Measurements from ENCODE around the gene CEP350.

CEP350 gene, protein sequence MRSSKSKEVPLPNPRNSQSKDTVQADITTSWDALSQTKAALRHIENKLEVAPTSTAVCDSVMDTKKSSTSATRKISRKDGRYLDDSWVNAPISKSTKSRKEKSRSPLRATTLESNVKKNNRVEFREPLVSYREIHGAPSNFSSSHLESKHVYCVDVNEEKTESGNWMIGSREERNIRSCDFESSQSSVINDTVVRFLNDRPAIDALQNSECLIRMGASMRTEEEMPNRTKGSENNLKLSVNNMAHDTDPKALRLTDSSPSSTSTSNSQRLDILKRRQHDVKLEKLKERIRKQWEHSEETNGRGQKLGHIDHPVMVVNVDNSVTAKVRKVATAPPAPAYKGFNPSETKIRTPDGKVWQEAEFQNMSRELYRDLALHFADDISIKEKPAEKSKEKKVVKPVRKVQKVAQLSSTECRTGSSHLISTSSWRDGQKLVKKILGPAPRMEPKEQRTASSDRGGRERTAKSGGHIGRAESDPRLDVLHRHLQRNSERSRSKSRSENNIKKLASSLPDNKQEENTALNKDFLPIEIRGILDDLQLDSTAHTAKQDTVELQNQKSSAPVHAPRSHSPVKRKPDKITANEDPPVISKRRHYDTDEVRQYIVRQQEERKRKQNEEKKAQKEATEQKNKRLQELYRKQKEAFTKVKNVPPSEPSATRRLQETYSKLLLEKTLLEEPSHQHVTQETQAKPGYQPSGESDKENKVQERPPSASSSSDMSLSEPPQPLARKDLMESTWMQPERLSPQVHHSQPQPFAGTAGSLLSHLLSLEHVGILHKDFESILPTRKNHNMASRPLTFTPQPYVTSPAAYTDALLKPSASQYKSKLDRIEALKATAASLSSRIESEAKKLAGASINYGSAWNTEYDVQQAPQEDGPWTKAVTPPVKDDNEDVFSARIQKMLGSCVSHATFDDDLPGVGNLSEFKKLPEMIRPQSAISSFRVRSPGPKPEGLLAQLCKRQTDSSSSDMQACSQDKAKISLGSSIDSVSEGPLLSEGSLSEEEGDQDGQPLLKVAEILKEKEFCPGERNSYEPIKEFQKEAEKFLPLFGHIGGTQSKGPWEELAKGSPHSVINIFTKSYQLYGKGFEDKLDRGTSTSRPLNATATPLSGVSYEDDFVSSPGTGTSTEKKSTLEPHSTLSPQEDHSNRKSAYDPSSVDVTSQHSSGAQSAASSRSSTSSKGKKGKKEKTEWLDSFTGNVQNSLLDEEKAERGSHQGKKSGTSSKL (N-terminal part only)

DNA sequence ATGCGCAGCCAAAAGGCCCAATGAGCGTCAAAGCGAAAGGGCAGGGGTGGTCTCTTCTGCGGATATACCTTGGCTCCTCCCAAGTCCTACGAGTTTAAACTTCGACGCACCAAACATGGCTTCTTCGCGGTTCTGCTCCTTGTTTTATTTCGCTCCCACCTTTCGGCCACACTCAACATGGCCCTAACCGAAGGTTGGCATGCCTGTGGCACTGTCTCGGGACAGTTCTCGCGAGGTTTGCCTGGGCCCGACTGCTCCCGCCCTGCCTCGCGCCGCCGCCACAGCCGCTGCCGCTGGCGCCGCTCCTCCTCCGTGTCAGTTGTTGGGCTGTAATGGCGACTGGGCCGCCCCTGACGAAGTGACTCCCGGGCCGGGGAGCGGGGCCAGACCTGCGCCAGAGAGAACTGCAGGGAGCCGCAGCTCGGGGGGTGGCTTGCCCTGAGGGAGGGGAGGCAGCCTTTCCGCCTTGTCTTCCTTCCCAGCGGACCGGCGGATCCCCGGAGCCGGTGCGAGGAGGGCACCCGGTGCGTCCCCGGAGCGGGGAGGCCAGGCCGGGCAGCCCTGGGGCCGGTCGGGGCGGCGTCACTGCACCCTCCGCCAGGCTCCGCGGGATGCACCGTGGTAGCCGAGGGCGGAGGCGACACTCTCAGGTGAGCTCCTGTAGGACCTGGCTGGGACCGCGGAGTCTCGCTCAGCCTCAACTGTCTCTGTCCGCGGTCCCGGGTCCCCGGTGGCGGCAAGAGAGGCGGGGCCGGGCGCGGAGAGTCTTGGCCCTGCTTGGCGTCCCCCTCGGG lies at the start of gene CEP350:
Gene CEP350, plus strand, starts transcription at position 318 of the 794 bp plus-strand sequence. CDS start 31,372 bp downstream, outside the sequence.
- peak; percentile 95 to 98 (median 96) for DNase-seq (ENCODE audit: low read depth in 3 of 3)

DNA sequence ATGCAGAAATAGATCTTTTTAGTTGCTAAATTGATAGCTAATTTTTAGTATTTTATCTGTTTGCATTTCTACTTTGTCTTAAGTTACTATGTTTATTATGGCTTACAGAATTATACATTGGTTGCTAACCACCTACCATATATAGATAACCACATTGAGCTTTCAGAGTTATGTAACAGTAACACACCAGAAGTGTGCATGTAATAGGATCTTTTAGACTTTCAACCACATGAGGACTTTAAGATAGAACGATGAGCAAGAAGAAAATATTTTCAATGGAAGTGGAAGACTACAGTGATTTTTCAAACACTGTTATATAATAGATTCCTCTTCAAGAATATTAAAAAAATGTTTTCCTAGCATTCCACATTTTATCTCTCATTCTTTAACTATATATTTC lies 43.7 kb upstream of the CEP350 start:
- no peak for DNase-seq (ENCODE audit: low read depth in 3 of 3)

DNA sequence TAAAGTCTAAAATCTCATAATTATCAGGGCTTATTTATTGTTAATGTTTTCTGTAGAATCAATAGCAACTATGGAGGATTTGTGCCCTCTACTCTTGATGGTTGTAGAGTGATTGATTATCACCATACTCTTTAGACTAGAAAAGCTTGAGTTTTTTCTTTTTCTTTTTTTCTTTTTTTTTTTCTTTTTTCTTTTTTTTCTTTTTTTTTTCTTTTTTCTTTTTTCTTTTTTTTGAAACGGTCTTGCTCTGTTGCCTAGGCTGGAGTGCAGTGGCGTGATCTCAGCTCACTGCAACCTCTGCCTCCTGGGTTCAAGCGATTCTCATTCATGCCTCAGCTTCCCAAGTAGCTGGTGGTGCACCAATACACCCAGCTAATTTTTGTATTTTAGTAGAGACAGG lies 42.8 kb upstream of the CEP350 start:
- no peak for DNase-seq (ENCODE audit: low read depth in 3 of 3)

DNA sequence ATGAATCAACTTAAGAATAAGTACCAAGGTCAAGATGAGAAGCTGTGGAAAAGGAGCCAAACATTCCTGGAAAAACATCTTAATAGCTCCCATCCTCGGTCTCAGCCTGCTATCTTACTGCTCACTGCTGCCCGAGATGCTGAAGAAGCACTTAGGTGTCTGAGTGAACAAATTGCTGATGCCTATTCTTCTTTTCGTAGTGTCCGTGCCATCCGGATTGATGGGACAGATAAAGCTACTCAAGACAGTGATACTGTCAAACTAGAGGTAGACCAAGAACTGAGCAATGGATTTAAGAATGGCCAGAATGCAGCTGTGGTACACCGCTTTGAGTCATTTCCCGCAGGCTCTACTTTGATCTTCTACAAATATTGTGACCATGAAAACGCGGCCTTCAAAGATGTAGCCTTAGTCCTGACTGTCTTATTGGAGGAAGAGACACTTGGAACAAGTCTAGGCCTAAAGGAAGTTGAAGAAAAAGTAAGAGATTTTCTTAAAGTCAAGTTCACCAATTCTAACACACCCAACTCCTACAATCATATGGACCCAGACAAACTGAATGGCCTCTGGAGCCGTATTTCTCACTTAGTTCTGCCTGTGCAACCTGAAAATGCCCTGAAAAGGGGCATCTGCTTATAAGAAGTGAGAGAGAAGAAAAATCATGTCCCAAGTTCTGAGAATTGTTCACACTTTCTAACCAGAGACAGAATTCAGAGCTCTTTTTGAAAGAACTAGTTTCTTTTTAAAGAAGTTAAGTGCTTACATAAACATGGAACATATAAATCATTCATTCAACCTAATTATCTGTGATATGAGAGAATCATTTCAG lies 36.8 kb upstream of the CEP350 start:
- DNase-seq (ENCODE audit: low read depth in 3 of 3): no peak

DNA sequence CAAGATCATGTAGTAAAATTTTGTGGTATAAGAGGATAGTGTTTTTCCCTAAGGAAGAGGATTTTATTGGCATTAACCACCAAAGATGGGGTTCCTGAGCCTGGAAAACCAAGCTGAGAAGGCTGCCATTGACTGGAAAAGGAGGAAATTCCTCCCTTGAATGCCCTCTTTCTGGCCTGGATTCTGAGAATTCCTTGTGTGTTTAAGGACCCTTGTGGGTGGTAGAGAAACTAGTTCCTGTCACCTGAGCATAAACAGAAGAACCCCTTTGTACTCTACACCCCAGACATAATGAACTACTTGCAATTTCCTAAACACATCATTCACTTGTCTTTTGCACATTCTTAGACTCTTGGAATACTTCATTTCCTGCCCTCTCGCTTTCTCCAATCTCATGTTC lies 33.1 kb upstream of the CEP350 start:
- no peak for DNase-seq (ENCODE audit: low read depth in 3 of 3)

DNA sequence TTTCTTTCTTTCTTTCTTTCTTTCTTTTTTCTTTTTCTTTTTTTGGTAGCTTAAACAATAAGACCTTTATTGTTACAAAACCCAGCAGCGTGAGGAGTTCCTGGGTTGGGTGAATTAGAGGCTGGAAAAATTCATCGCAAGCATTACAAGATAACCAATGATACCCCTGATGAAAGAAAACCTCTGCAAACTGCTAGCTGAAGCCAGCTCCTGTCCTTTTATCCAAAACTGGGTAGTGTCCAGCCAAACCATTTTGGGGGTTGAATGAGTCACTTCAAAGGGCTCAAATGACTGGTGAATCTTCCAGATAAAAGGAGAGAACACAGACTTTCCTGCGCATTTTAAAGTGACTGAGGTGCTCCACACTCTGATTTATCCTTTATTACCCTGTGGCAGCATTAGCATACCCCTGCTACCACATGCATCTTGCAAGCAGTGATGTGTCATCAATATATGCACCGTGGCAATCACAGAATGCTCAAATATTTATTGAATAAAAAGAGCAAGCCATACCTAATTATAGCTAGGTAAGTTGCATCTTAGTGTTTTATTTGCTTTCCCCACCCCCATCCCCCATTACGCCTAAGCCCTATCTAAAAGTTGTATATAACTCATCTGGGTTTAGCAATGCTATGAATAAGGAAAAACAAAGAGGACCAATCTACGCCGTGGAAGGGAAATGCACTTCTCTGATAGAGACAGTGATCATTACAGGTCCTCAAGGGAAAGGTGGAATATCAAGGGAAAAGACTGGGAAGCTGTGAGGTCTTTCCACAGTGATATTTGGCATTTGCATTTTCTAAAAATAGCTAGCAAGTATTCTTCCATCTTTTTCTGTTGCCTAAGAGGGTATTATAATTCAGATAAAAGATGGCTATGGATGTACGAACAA lies 32.4 kb upstream of the CEP350 start:
- no peak for DNase-seq (ENCODE audit: low read depth in 3 of 3)

DNA sequence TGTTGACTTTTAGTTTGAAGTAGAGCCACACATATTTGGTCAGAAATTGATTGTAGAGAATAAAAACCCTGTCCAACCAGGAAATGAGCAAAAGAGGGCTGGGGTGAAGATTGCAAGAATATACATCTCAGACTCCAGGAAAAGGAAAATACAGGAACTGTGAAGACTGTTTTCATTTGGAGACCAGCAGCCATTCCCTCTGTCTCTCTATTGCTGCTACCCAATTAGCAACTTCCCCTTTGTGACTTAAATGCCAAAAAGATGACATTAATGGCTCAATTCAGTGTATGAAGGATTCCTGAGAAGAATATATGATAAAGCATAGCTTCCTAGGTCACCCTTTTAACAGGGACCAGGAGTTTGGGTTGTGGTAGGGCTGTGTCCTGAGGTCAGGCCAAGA lies 31.6 kb upstream of the CEP350 start:
- DNase-seq (ENCODE audit: low read depth in 3 of 3): no peak

DNA sequence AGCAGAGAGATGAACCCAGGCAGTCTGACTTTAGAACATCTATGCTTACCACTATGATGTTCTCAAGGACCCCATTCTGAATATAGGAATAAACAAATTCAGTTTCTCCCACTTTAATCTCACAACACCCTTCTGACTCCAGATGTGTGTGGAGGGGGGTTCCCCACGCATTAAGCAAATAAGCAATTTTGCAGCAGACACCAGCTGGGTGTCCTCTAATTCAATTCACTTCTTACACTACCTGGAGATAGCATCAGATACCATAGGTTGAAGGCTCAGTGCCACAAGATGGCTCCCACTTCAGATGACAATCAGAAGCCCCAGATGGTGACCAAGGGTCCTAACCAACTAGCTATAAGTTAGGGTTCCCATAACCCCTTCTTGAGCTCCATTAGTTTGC lies 30.3 kb upstream of the CEP350 start:
- no peak for DNase-seq (ENCODE audit: low read depth in 3 of 3)

DNA sequence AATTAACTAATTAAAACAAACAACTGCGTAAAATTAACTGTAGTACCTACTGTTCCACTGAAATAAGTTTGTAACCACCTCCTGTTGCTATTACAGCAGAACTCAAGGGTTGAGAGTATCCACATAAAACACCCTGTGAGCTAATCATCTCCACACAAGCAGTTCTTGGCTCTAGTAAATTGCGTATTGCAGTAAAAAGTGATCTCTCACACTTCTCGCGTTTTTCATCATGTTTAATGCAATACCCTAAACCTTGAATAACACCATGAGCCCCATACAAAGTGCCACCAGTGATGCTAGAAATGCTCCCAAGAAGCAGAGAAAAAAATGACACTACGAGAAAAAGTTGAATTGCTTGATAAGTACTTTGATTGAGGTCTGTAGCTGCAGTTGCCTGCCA lies 29.3 kb upstream of the CEP350 start:
- no peak for DNase-seq (ENCODE audit: low read depth in 3 of 3)

DNA sequence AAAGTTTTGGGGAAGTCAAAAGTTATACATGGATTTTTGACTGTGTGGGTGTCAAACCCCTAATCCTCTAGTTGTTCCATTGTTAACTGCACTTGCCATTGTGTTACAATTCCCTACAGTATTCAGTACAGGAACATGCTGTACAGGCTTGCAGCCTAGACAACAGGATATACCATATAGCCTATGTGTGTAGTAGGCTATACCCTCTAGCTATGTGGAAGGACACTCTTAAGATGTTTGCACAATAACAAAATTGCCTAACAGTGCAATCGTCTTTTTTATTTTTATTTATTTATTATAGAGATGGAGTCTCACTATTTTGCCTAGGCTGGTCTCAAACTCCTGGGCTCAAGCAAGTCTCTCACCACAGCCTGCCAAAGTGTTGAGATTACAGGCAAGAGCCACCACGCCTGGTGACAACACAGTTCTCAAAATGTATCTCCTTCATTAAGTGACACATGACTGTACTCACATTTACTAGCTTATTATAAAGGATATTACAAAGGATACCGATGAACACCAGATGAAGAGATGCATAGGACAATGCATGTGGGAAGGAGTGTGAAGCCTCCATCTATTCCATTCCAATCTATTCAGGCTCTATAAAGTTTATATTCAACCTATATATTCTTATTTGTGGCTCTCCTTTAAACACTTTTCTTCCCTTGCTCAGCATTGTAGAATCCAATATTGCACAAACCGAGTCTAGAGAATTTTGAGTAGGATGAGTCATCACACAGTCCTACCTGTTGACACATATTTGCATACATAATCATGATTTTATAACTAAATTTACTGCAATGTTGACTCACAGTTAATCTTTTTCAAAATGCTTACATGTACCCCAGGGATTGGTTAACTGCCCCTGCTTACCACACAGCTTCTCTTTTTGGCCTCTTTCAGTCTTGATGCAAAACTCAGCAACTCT lies 28.4 kb upstream of the CEP350 start:
- no peak for DNase-seq (ENCODE audit: low read depth in 3 of 3)

DNA sequence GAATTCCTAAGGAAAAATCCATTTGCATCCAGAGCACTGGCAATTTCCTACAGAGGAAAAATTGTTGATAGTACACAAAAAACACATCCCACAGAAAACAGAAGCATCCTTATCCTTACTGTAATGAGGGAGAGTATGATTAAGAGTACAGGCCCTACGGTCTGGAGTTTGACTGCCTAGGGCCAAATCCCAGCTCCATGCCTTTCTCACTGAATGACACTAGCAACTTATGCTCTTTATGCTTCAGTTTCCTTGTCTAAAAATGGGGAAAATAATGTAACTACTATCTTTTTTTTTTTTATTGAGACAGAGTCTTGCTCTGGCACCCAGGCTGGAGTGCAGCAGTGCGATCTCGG lies 27.8 kb upstream of the CEP350 start:
- DNase-seq (ENCODE audit: low read depth in 3 of 3): no peak

DNA sequence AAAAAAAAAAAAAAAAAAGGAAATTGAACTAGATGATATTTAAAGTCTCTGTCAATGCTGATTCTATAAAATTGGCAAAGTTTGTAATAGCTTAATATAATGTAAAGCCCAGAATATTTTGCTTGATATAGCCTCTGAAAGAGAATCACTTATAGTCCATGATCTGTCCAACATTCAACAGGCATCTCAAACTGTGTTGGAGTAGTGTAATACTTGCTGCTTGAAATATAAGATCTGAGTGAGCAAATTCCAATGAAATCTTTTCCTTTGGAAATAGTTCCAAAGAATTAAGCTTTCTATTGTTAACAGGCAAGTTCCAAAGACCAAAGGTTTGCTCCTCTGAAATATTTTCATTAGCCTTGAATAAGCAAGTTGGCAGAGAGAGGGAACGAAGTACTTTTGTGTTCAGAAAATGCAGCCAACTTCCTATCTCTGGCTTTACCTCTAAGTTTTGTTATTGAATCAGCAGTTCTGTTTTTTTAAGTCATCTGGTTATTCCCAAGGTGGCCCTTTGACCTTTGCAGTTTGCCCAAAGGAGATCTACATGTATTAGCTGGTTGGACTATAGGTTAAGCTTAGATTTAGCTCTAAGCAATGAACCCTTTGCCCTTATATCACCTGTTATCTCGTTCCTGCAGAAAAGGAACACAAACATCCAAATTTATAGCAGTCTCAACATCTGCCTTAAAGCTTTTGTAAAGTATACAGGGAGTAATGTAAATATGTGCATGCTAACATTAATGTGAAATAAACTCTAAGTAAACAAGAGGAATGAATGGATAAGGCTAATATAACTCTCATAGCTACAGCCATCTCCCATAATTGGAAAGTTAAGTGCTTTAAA lies 24.4 kb upstream of the CEP350 start:
- no peak for DNase-seq (ENCODE audit: low read depth in 3 of 3)

DNA sequence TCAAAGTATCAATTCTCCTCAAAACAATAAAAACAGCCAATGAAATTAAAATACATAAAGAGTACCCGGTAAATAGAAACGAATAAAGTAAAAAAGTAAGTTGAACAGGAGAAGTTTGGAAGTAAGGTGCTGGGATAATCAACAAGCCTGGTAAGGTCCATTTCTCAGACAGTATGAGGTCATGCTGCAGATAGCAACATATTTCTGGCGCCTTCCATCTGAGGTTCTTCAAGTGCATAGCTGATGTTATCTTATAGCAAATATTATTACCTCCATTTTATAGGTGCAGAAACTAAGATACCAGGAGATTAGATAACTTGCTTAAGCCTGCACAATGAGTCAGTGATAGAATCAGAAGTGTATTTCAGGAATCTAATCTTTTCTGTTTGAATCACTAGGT lies 23.7 kb upstream of the CEP350 start:
- DNase-seq (ENCODE audit: low read depth in 3 of 3): no peak

DNA sequence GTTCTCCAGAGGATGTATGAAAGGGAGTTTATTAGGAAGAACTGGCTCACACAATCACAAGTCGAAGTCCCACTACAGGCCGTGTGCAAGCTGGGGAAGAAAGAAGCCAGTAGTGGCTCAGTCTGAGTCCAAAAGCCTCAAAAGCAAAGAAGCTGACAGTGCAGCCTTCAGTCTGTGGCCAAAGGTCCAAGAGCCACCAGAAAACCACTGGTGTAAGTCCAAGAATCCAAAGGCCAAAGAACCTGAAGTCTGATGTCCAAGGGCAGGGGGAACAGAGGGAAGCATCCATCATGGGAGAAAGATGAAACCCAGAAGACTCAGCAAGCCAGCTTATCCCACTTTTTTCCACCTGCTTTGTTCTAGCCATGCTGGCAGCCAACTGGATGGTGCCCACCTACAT lies 21.4 kb upstream of the CEP350 start:
- DNase-seq (ENCODE audit: low read depth in 3 of 3): no peak

DNA sequence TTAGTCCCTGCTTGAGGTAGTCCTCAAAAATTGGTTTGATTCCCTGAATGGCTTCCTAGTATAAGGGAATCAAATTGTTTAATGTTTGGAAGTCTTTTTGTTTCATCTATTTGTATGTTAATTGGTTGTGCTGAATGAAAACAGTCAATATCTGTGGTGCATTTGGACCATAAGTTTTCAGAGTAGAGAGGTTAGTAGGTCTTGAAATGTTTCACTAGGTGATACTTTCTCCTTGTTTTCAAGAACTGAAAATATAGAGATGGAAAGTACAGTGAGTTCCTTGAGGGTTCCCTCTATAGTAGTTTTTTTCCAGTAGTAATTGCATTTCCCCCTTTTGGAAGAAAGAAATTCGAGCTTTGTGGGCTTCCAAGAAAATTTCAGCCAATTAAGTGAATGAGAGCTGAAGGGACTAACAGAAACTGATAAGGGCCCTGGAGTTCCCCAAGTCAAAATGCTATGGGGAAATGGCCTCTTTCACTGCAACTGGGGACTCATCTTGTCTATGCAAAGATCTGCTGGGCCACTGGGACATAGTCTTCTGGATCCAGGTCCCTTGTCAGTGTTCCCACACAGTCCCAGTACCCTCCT lies 18.6 kb upstream of the CEP350 start:
- no peak for DNase-seq (ENCODE audit: low read depth in 3 of 3)

DNA sequence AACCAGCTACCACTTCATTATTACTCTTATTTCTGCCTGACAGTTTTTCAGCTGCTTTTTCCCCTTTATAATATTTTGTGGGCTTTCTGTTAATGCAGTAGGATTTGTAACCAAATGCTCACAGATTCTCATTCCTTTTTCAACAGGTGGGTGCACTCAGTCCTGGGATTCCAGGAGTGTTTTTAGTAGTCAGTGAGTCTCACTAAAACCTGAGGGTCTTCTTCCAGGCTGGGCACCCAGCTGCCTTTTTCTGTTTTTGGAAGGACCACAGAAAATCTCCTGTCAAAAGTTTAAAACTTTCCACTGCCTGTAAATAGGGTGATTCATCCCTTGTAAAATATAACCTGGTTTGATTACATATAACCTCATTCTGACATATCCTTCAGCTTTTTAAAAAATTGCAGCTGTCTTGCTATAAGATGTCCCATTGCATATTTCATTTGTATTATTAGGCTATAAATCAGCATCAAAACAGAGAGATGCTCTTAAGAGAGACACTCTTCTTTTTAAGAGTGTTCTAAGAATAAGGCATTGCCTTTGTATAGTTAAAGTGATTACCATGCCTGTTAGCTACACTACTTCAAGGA lies 16.8 kb upstream of the CEP350 start:
- no peak for DNase-seq (ENCODE audit: low read depth in 3 of 3)

DNA sequence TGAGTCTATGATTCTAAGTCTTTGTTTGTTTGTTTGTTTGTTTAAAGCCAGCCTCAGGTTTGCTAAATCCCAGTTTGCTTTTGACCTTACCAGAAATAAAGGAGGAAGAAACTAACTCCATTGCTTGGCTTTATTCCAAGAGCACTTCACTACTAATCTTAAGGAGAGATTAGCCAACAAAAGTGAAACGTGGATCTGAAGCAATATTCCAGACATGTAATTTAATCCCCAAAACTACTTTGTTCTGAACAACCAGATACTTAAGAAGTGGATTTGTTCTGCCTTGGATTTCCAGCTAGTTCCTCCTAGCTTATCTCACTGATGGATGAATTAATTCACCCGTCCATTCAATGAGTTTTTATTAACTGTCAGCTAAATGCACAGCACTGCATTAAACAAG lies 15.9 kb upstream of the CEP350 start:
- no peak for DNase-seq (ENCODE audit: low read depth in 3 of 3)
